H1 (cell line): ENCODE results near the gene NFXL1. TPM values are rescaled to one million over a fixed set of nuclear protein-coding genes. Genes with fewer than 3 reads are reported as not detected.

Experiments
- CTCF ChIA-PET: fragments of 300-600 bp; sonication (Branson Sonifier 250); formaldehyde crosslinking; loops from one replicate; lab custom pipeline; 2021; ENCODE audit not compliant: partially characterized antibody; lab: Charles Lee
- POLR2A ChIA-PET: fragments of 300-600 bp; sonication (Branson Sonifier 250); formaldehyde crosslinking; loops from one replicate; lab custom pipeline; 2021; ENCODE audit warnings: inconsistent platforms; ENCODE audit not compliant: partially characterized antibody; lab: Charles Lee
- DNase-seq, 2 experiments: peaks; one replicate each; pipeline versions ENCODE4 v3.0.0 to v3.0.0-alpha.2; 2010 to 2022; ENCODE audit warnings: low spot score in 2 of 2, low read depth in 1 of 2, mixed read lengths in 1 of 2
- FAIRE-seq: peaks from 2 replicates; lab custom pipeline; 2011; peaks lifted over from hg19 to GRCh38; lab: Jason Lieb, UNC
- H2AFZ ChIP-seq: 2 replicates; pipeline ENCODE4 v1.8.1; 2012; ENCODE audit warnings: low read length, inconsistent platforms
- H2AK5ac ChIP-seq: 2 replicates; pipeline ENCODE4 v1.6.1; 2013; ENCODE audit warnings: low read depth, low read length
- H2BK120ac ChIP-seq: replicated peaks from 2 replicates; pipeline ENCODE3; 2013; ENCODE audit warnings: low read depth, low read length, inconsistent platforms
- H2BK12ac ChIP-seq: 2 replicates; pipeline ENCODE4 v1.6.1; 2013; ENCODE audit warnings: low read depth, low read length
- H2BK15ac ChIP-seq: 2 replicates; pipeline ENCODE4 v1.6.1; 2013; ENCODE audit warnings: low read length
- H2BK20ac ChIP-seq: 2 replicates; pipeline ENCODE4 v1.6.1; 2013; ENCODE audit warnings: low read length
- H2BK5ac ChIP-seq: 2 replicates; pipeline ENCODE4 v1.6.1; 2013; ENCODE audit warnings: low read depth, low read length
- H3K14ac ChIP-seq: 2 replicates; pipeline ENCODE4 v1.6.1; 2013; ENCODE audit warnings: inconsistent platforms; ENCODE audit not compliant: insufficient read length
- H3K18ac ChIP-seq: 2 replicates; pipeline ENCODE4 v1.6.1; 2013; ENCODE audit warnings: low read length; ENCODE audit errors: extremely low read depth
- H3K23ac ChIP-seq: 2 replicates; pipeline ENCODE4 v1.6.1; 2013; ENCODE audit warnings: inconsistent platforms; ENCODE audit not compliant: insufficient read length
- H3K23me2 ChIP-seq: 2 replicates; pipeline ENCODE4 v1.6.1; 2013; ENCODE audit warnings: low read depth, low read length
- H3K27ac ChIP-seq: 2 replicates; pipeline ENCODE4 v1.6.1; 2011; ENCODE audit warnings: low read depth, low read length, inconsistent platforms
- H3K27me3 ChIP-seq, 4 experiments: replicated peaks in 1 of 4; 1 replicate in 1 of 4; 2 replicates in 3 of 4; pipeline versions ENCODE4 v1.6.1 to v1.8.1; 2011 to 2013; ENCODE audit warnings: low read length in 3 of 4, mild to moderate bottlenecking in 3 of 4, inconsistent platforms in 2 of 4, mixed read lengths in 2 of 4, moderate library complexity in 1 of 4; ENCODE audit not compliant: control insufficient read depth in 3 of 4, insufficient read depth in 3 of 4; ENCODE audit errors: extremely low read depth in 1 of 4
- H3K36me3 ChIP-seq, 4 experiments: 2 replicates each; pipeline versions ENCODE4 v1.6.1 to v1.8.1; 2011 to 2013; ENCODE audit warnings: mild to moderate bottlenecking in 4 of 4, low read length in 3 of 4, moderate library complexity in 2 of 4, control low read depth in 1 of 4, inconsistent platforms in 1 of 4; ENCODE audit not compliant: insufficient read depth in 4 of 4, control insufficient read depth in 2 of 4
- H3K4ac ChIP-seq: replicated peaks from 2 replicates; pipeline ENCODE3; 2013; ENCODE audit warnings: low read length, low read depth, mixed read lengths, inconsistent platforms; ENCODE audit not compliant: insufficient read length
- H3K4me1 ChIP-seq, 4 experiments: replicated peaks in 1 of 4; 1 replicate in 1 of 4; 2 replicates in 3 of 4; pipeline versions ENCODE4 v1.6.1 to v1.8.1; 2011 to 2013; ENCODE audit warnings: low read length in 3 of 4, inconsistent platforms in 2 of 4, mixed read lengths in 1 of 4; ENCODE audit not compliant: insufficient read depth in 4 of 4, control insufficient read depth in 3 of 4
- H3K4me2 ChIP-seq, 2 experiments: 2 replicates each; pipeline versions ENCODE4 v1.6.1 to v1.8.1; 2011 to 2013; ENCODE audit warnings: low read depth in 2 of 2, low read length in 2 of 2, control low read depth in 1 of 2, inconsistent platforms in 1 of 2, mild to moderate bottlenecking in 1 of 2; ENCODE audit not compliant: insufficient read depth in 1 of 2
- H3K4me3 ChIP-seq, 4 experiments: fragments of 200-600, 300-600 bp in 1 of 4; sonication (generic), shearing (Covaris generic), sonication (Bioruptor Twin) in 1 of 4; 2 replicates each; pipeline versions ENCODE4 v1.5.1 to v1.8.1; 2011 to 2016; ENCODE audit warnings: low read length in 4 of 4, low read depth in 3 of 4, control low read depth in 2 of 4, inconsistent platforms in 2 of 4, mild to moderate bottlenecking in 2 of 4, mixed read lengths in 1 of 4, moderate library complexity in 1 of 4; ENCODE audit not compliant: insufficient read depth in 2 of 4; ENCODE audit errors: extremely low read depth in 1 of 4
- H3K56ac ChIP-seq: replicated peaks from 2 replicates; pipeline ENCODE3; 2013; ENCODE audit warnings: low read depth, mild to moderate bottlenecking, mixed read lengths, low read length, inconsistent platforms; ENCODE audit not compliant: insufficient read length
- H3K79me1 ChIP-seq: 2 replicates; pipeline ENCODE4 v1.6.1; 2013; ENCODE audit warnings: low read depth, low read length, control low read depth
- H3K79me2 ChIP-seq, 2 experiments: 2 replicates each; pipeline versions ENCODE4 v1.6.1 to v1.8.1; 2012 to 2013; ENCODE audit warnings: low read length in 2 of 2, mild to moderate bottlenecking in 2 of 2, inconsistent platforms in 1 of 2; ENCODE audit not compliant: insufficient read depth in 2 of 2, control insufficient read depth in 1 of 2
- H3K9ac ChIP-seq, 4 experiments: replicated peaks in 1 of 4; 1 replicate in 1 of 4; 2 replicates in 3 of 4; pipeline versions ENCODE4 v1.6.1 to v1.8.1; 2011 to 2013; ENCODE audit warnings: low read depth in 3 of 4, low read length in 3 of 4, control low read depth in 2 of 4, mild to moderate bottlenecking in 2 of 4, moderate library complexity in 2 of 4, inconsistent platforms in 1 of 4; ENCODE audit errors: extremely low read depth in 1 of 4
- H3K9me3 ChIP-seq, 2 experiments: 2 replicates each; pipeline versions ENCODE4 v1.6.1 to v1.8.1; 2012 to 2013; ENCODE audit warnings: mild to moderate bottlenecking in 2 of 2, moderate library complexity in 2 of 2, control low read depth in 1 of 2, inconsistent platforms in 1 of 2, low read depth in 1 of 2, low read length in 1 of 2, mixed read lengths in 1 of 2; ENCODE audit not compliant: insufficient read depth in 2 of 2
- H4K20me1 ChIP-seq, 2 experiments: replicated peaks in 1 of 2; 2 replicates each; pipeline versions ENCODE3 to v1.8.1; 2011 to 2013; ENCODE audit warnings: inconsistent platforms in 2 of 2, low read length in 2 of 2, mild to moderate bottlenecking in 1 of 2; ENCODE audit not compliant: insufficient read depth in 2 of 2, control insufficient read depth in 1 of 2
- H4K5ac ChIP-seq: 2 replicates; pipeline ENCODE4 v1.6.1; 2013; ENCODE audit warnings: low read length, low read depth, mixed read lengths, inconsistent platforms; ENCODE audit not compliant: insufficient read length
- H4K8ac ChIP-seq: 2 replicates; pipeline ENCODE4 v1.8.0; 2013; ENCODE audit warnings: mild to moderate bottlenecking, moderate library complexity, low read length, inconsistent platforms; ENCODE audit not compliant: insufficient read depth; ENCODE audit errors: extremely low read depth
- H4K91ac ChIP-seq: replicated peaks from 2 replicates; pipeline ENCODE3; 2013; ENCODE audit warnings: low read length, mixed read lengths, inconsistent platforms; ENCODE audit not compliant: insufficient read length
- BCL11A ChIP-seq, 2 experiments: IDR thresholded peaks; one replicate each; pipeline ENCODE4 v1.6.1; 2011; ENCODE audit warnings: low read depth in 2 of 2, low read length in 2 of 2, mild to moderate bottlenecking in 2 of 2
- CREB1 ChIP-seq: IDR thresholded peaks from 2 replicates; pipeline ENCODE4 v1.6.1; 2012; ENCODE audit warnings: inconsistent platforms
- JUND ChIP-seq: IDR thresholded peaks from 2 replicates; pipeline ENCODE4 v1.6.1; 2011; ENCODE audit warnings: mild to moderate bottlenecking, improper control_type of control experiment, low read length
- KDM1A ChIP-seq: fragments of 200-600, 300-600 bp; sonication (generic); IDR thresholded peaks from 2 replicates; pipeline ENCODE4 v1.7.1; 2016; ENCODE audit warnings: mild to moderate bottlenecking, low read length, borderline replicate concordance
- KDM4A ChIP-seq: IDR thresholded peaks from one replicate; pipeline ENCODE4 v1.7.1; 2012; ENCODE audit warnings: low read depth, mild to moderate bottlenecking, moderate library complexity, low read length, inconsistent platforms; ENCODE audit not compliant: severe bottlenecking
- PHF8 ChIP-seq: fragments of 200-600 bp; sonication (generic); conservative IDR thresholded peaks from 2 replicates; pipeline ENCODE4 v1.7.1; 2012; ENCODE audit warnings: low read depth, mild to moderate bottlenecking, inconsistent platforms, low read length, moderate library complexity
- POU5F1 ChIP-seq: IDR thresholded peaks from 2 replicates; pipeline ENCODE4 v1.6.1; 2011; ENCODE audit warnings: low read depth, mild to moderate bottlenecking, low read length, moderate library complexity
- RBBP5 ChIP-seq: IDR thresholded peaks from 2 replicates; pipeline ENCODE4 v1.7.1; 2012; ENCODE audit warnings: low read depth, mild to moderate bottlenecking, inconsistent platforms, low read length, moderate library complexity, borderline replicate concordance
- RXRA ChIP-seq: IDR thresholded peaks from 2 replicates; pipeline ENCODE4 v1.6.1; 2011; ENCODE audit warnings: low read depth, mild to moderate bottlenecking, low read length, moderate library complexity; ENCODE audit not compliant: insufficient read depth
- SUZ12 ChIP-seq: fragments of 200-600 bp; sonication (generic); IDR thresholded peaks from 2 replicates; pipeline ENCODE4 v1.6.1; 2012; ENCODE audit warnings: mild to moderate bottlenecking, inconsistent platforms, low read length, moderate library complexity, mixed read lengths
- TCF12 ChIP-seq: IDR thresholded peaks from 2 replicates; pipeline ENCODE4 v1.6.1; 2011; ENCODE audit warnings: low read depth, mild to moderate bottlenecking, low read length
- WGBS, 2 experiments: shearing (Covaris generic) in 1 of 2; methylation state at CpG; one replicate each; pipeline versions ENCODE4 v1.1.6 to v1.1.7; 2013 to 2015; ENCODE audit warnings: low lambda C conversion rate in 2 of 2, mixed read lengths in 2 of 2, inconsistent platforms in 1 of 2, low coverage in 1 of 2, missing lambda C conversion rate in 1 of 2; ENCODE audit not compliant: insufficient replicate concordance in 2 of 2, insufficient coverage in 1 of 2, insufficient read length in 1 of 2; ENCODE audit errors: extremely low coverage in 1 of 2, missing lambda C conversion rate in 1 of 2; 5-methylcytosine and 5-hydroxymethylcytosine counted together
- polyA plus RNA-seq, 7 experiments: library from polyadenylated mRNA; depleted of rRNA in 3 of 7; stranded (reverse) in 5 of 7; unstranded in 2 of 7; fragments of >200 nt in 5 of 7; fragments of 200-250 nt in 2 of 7; gene quantifications; 1 replicate in 5 of 7; 2 replicates in 1 of 7; 4 replicates in 1 of 7; pipeline versions ENCODE4 v1.2.1 to v1.2.3, GENCODE V29; 2011 to 2013; ENCODE audit warnings: missing spikeins in 2 of 7, mixed read lengths in 2 of 7
- total RNA-seq: library from RNA; stranded (reverse); fragmentation: NEBNext Ultra II Directional; extraction: Animal tissue kit (Norgen Biotek cat#: 25700); gene quantifications from 2 replicates; pipeline ENCODE4 v1.2.1, GENCODE V29; 2021

NFXL1 gene
- total and polyA plus RNA-seq, 2 of the 8 experiments (the other 6 are each of a cell fraction or from before 2014, with no cell fraction given) = 10.0 to 29.5 TPM

DNA sequence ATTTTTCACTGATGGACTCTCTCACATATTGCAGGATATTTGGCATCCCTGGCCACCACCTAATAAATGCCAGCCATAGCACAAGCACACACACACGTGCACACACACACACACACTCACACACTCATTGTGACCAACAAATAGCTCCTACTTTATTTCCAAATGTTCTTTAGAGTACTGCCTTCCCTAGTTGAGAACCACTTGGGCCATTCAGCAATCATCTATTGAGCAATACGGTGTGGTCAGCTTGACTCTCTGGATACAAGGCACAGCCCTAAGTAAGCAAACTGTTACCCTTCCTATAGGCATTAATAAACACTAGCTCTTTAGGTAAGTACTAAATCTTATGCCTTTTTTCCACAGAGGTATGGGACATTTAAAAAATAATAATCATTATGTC lies 97.6 kb downstream of the NFXL1 start:
- Histone ChIP-seq H2AFZ (no peak overlapping the region), H2AK5ac (no peak overlapping the region), H3K27me3 (peaks cover 0 to 1% (median 0%) of the 10 kb centered on the region in 4 experiments; a peak in 1 of 7 replicates), H3K23ac (no peak overlapping the region), H3K14ac (no peak overlapping the region), H2BK20ac (no peak overlapping the region), H3K36me3 (no peaks in the 10 kb centered on the region), H3K27ac (no peak overlapping the region), H3K56ac (no peak overlapping the region), H3K9me3 (no peaks in the 10 kb centered on the region), H3K79me1 (no peaks in the 10 kb centered on the region), H2BK120ac (no peak overlapping the region), H3K4me3 (no peak overlapping the region), H2BK12ac (no peak overlapping the region), H4K20me1 (no peaks in the 10 kb centered on the region), H3K4me2 (no peak overlapping the region), H4K91ac (no peak overlapping the region), H3K9ac (no peak overlapping the region), H3K4ac (no peak overlapping the region), H4K5ac (no peak overlapping the region), H3K18ac (no peak overlapping the region), H3K79me2 (no peaks in the 10 kb centered on the region), H2BK15ac (no peak overlapping the region), H4K8ac (no peak overlapping the region), H3K23me2 (no peaks in the 10 kb centered on the region), H2BK5ac (no peak overlapping the region), H3K4me1 (no peaks in the 10 kb centered on the region)
- POLR2A ChIA-PET = no interaction called here
- FAIRE-seq = no peak
- no peak for DNase-seq
- WGBS, 2 experiments = 85% methylated on average over 2 of the region's 2 CpGs; no CpG with 5 or more reads in 1 of the 2 experiments
- CTCF ChIA-PET = interaction anchor here (0.6 to 2.0 kb wide), 7 partner anchors 19 to 116 kb away, joined by 3 to 8 read pairs (median 4); no protein-coding TSS in a partner anchor
- TF ChIP-seq JUND (no peak), CREB1 (no peak), RXRA (no peak), PHF8 (no peak), TCF12 (no peak), KDM4A (no peak), POU5F1 (no peak), BCL11A (IDR thresholded peaks at IDR 0.05; ENCODE audit: low read depth in 2 of 2, low read length in 2 of 2) (no peak), RBBP5 (no peak), SUZ12 (no peak), KDM1A (no peak)
